HG03039 (cell line): Measurements from ENCODE around the gene ATAD1.
"Not testable (repeated sequence)": the region's sequence is repeated elsewhere in the genome, so short reads cannot be mapped to it uniquely, and the experiment has no call there.

ENCODE experiments used
- ATAC-seq: cut with Tn5 transposase; IDR thresholded peaks from one replicate; pipeline ENCODE4 v1.9.1; 2021; ENCODE audit warnings: mild to moderate bottlenecking, moderate library complexity; ENCODE audit not compliant: unreplicated experiment

The ATAD1 gene

GRCh38 chr10:87817609-87818504 lies at the start of gene ATAD1:
TSS of gene ATAD1 (minus strand) at chr10:87818226. CDS start at chr10:87814599, 3,627 bp downstream.
- ATAC-seq, result peak; percentile 85

GRCh38 chr10:87867453-87867852 lies 49.4 kb upstream of the ATAD1 start:
- no peak for ATAC-seq

- ATAC-seq, result no peak
Observed at GRCh38 chr10:87866412-87866974, 48.5 kb upstream of the ATAD1 start.

- ATAC-seq, result no peak
Observed at GRCh38 chr10:87865241-87865881, 47.3 kb upstream of the ATAD1 start.

GRCh38 chr10:87864496-87865059 lies 46.6 kb upstream of the ATAD1 start:
- ATAC-seq, result no peak

- not testable (repeated sequence) for ATAC-seq
Observed at GRCh38 chr10:87863951-87864495, 46.0 kb upstream of the ATAD1 start.

GRCh38 chr10:87863053-87863943 lies 45.3 kb upstream of the ATAD1 start, which contains the start of the genes KLLN and PTEN:
TSS of gene KLLN (minus strand) at chr10:87863533. CDS start at chr10:87862487, 1,046 bp downstream.
TSS of gene PTEN (plus strand) at chr10:87863625. CDS start at chr10:87864470, 845 bp downstream.
- ATAC-seq, result peak; percentile 33

GRCh38 chr10:87862679-87863052 lies 44.6 kb upstream of the ATAD1 start:
- peak; percentile 0 for ATAC-seq

GRCh38 chr10:87861953-87862678 lies 44.1 kb upstream of the ATAD1 start:
- ATAC-seq, result peak; percentile 50

GRCh38 chr10:87861566-87861952 lies 43.5 kb upstream of the ATAD1 start:
- peak; percentile 5 for ATAC-seq

GRCh38 chr10:87860816-87861403 lies 42.9 kb upstream of the ATAD1 start:
- no peak for ATAC-seq

GRCh38 chr10:87860156-87860795 lies 42.2 kb upstream of the ATAD1 start:
- ATAC-seq, result no peak

- ATAC-seq, result not testable (repeated sequence)
Observed at GRCh38 chr10:87855665-87856064, 37.6 kb upstream of the ATAD1 start.

GRCh38 chr10:87855247-87855646 lies 37.2 kb upstream of the ATAD1 start:
- not testable (repeated sequence) for ATAC-seq

- no peak for ATAC-seq
Observed at GRCh38 chr10:87852089-87852488, 34.1 kb upstream of the ATAD1 start.

- ATAC-seq, result no peak
Observed at GRCh38 chr10:87850742-87851205, 32.7 kb upstream of the ATAD1 start.

GRCh38 chr10:87849001-87849400 lies 31.0 kb upstream of the ATAD1 start:
- no peak for ATAC-seq

GRCh38 chr10:87847550-87847949 lies 29.5 kb upstream of the ATAD1 start:
- ATAC-seq, result no peak
